RPMI7951 (cell line): ENCODE data around the gene MGST2. TPM values are rescaled to one million over a fixed set of nuclear protein-coding genes. Genes with fewer than 3 reads are reported as not detected.
"Not testable (repeated sequence)": the region's sequence is repeated elsewhere in the genome, so short reads cannot be mapped to it uniquely, and the experiment has no call there.

Experiments
- DNase-seq: peaks from one replicate; pipeline ENCODE4 v3.0.0-alpha.2; 2012; ENCODE audit warnings: low read depth
- total RNA-seq: library from RNA; depleted of rRNA; stranded (reverse); fragments of >200 nt; shearing (Covaris generic); gene quantifications from 2 replicates; pipeline ENCODE4 v1.2.3, GENCODE V29; 2014

MGST2 gene
- total RNA-seq, 1 experiment from 2014 or later: 11.5 TPM

GRCh38 chr4:139669890-139670289 is 4.3 kb downstream of the MGST2 start:
- no peak for DNase-seq

- no peak for DNase-seq
Observed at GRCh38 chr4:139670775-139671174, 5.2 kb downstream of the MGST2 start.

- DNase-seq: peak; percentile 67
Observed at GRCh38 chr4:139672215-139672614, 6.6 kb downstream of the MGST2 start.

- no peak for DNase-seq
Observed at GRCh38 chr4:139672732-139673131, 7.1 kb downstream of the MGST2 start.

GRCh38 chr4:139674875-139675550 is 9.4 kb downstream of the MGST2 start:
- DNase-seq: no peak

GRCh38 chr4:139675651-139676050 is 10.0 kb downstream of the MGST2 start:
- no peak for DNase-seq

GRCh38 chr4:139676365-139676764 is 10.7 kb downstream of the MGST2 start:
- DNase-seq: no peak

GRCh38 chr4:139676913-139677585 is 11.4 kb downstream of the MGST2 start:
- DNase-seq: no peak

GRCh38 chr4:139682309-139682708 is 16.7 kb downstream of the MGST2 start:
- no peak for DNase-seq

GRCh38 chr4:139682741-139683151 is 17.1 kb downstream of the MGST2 start:
- no peak for DNase-seq

GRCh38 chr4:139684351-139684750 is 18.7 kb downstream of the MGST2 start:
- DNase-seq: peak; percentile 18

GRCh38 chr4:139685180-139685579 is 19.6 kb downstream of the MGST2 start:
- no peak for DNase-seq

- no peak for DNase-seq
Observed at GRCh38 chr4:139686130-139686529, 20.5 kb downstream of the MGST2 start.

GRCh38 chr4:139686988-139687387 is 21.4 kb downstream of the MGST2 start:
- no peak for DNase-seq

- no peak for DNase-seq
Observed at GRCh38 chr4:139689093-139689722, 23.6 kb downstream of the MGST2 start.

GRCh38 chr4:139690419-139690818 is 24.8 kb downstream of the MGST2 start:
- DNase-seq: no peak

GRCh38 chr4:139692309-139693012 is 26.8 kb downstream of the MGST2 start:
- peak; percentile 4 for DNase-seq

GRCh38 chr4:139694522-139695107 is 29.0 kb downstream of the MGST2 start:
- no peak for DNase-seq

GRCh38 chr4:139696491-139696890 is 30.9 kb downstream of the MGST2 start:
- no peak for DNase-seq

GRCh38 chr4:139698167-139698925 is 32.7 kb downstream of the MGST2 start:
- DNase-seq: not testable (repeated sequence)

- DNase-seq: peak; percentile 26
Observed at GRCh38 chr4:139700568-139700967, 34.9 kb downstream of the MGST2 start.
